Stimulated activated CD8-positive, alpha-beta memory T cell treated with anti-CD3 and anti-CD28 coated beads, Interleukin-7, amount 100 ng/mL, for 4 hours (primary cell): Measurements from ENCODE around the gene VSIG8.

Experiments used
- DNase-seq, 2 donors: peaks; one replicate each; pipeline ENCODE4 v3.0.0-alpha.2; 2020; ENCODE audit warnings: low read depth in 2 of 2

Gene VSIG8

GRCh38 chr1:159883134-159883533 lies 20.7 kb upstream of the VSIG8 start:
- no peak for DNase-seq

GRCh38 chr1:159882527-159882862 lies 20.0 kb upstream of the VSIG8 start:
- DNase-seq, result no peak

- DNase-seq, result peak in 1 of 2 donors; percentile 5
Measured at GRCh38 chr1:159881622-159882526, 19.4 kb upstream of the VSIG8 start.

GRCh38 chr1:159880430-159880829 lies 18.0 kb upstream of the VSIG8 start:
- DNase-seq, result no peak

GRCh38 chr1:159879977-159880376 lies 17.5 kb upstream of the VSIG8 start:
- no peak for DNase-seq

GRCh38 chr1:159879136-159879535 lies 16.7 kb upstream of the VSIG8 start:
- DNase-seq, result no peak

GRCh38 chr1:159877695-159878444 lies 15.4 kb upstream of the VSIG8 start:
- no peak for DNase-seq

- no peak for DNase-seq
Measured at GRCh38 chr1:159873530-159874143, 11.2 kb upstream of the VSIG8 start.

- no peak for DNase-seq
Measured at GRCh38 chr1:159872891-159873290, 10.4 kb upstream of the VSIG8 start.

- no peak for DNase-seq
Measured at GRCh38 chr1:159870704-159871103, 8.2 kb upstream of the VSIG8 start.

GRCh38 chr1:159869607-159870006 lies 7.2 kb upstream of the VSIG8 start:
- no peak for DNase-seq

GRCh38 chr1:159869173-159869572 lies 6.7 kb upstream of the VSIG8 start:
- DNase-seq, result no peak

GRCh38 chr1:159868766-159869165 lies 6.3 kb upstream of the VSIG8 start:
- DNase-seq, result no peak

GRCh38 chr1:159867664-159868026 lies 5.2 kb upstream of the VSIG8 start:
- DNase-seq, result no peak

GRCh38 chr1:159866905-159867663 lies 4.6 kb upstream of the VSIG8 start:
- DNase-seq, result no peak

- DNase-seq, result no peak
Measured at GRCh38 chr1:159866066-159866465, 3.6 kb upstream of the VSIG8 start.

- DNase-seq, result no peak
Measured at GRCh38 chr1:159864262-159864661, 1.8 kb upstream of the VSIG8 start.

GRCh38 chr1:159862031-159862430 lies 426 bp downstream of the VSIG8 start:
- DNase-seq, result no peak

GRCh38 chr1:159861218-159861617 lies 1.2 kb downstream of the VSIG8 start:
- no peak for DNase-seq

GRCh38 chr1:159860456-159860855 lies 2.0 kb downstream of the VSIG8 start:
- DNase-seq, result no peak

- no peak for DNase-seq
Measured at GRCh38 chr1:159859767-159860322, 2.6 kb downstream of the VSIG8 start.

GRCh38 chr1:159857889-159858288 lies 4.6 kb downstream of the VSIG8 start:
- DNase-seq, result no peak
